Measurements from ENCODE around the gene SLC38A10. TPM values are rescaled to one million over a fixed set of nuclear protein-coding genes. Genes with fewer than 3 reads are reported as not detected.

The SLC38A10 gene
- total RNA-seq, 1 donor from 2014 or later, result 87.3 TPM

DNA sequence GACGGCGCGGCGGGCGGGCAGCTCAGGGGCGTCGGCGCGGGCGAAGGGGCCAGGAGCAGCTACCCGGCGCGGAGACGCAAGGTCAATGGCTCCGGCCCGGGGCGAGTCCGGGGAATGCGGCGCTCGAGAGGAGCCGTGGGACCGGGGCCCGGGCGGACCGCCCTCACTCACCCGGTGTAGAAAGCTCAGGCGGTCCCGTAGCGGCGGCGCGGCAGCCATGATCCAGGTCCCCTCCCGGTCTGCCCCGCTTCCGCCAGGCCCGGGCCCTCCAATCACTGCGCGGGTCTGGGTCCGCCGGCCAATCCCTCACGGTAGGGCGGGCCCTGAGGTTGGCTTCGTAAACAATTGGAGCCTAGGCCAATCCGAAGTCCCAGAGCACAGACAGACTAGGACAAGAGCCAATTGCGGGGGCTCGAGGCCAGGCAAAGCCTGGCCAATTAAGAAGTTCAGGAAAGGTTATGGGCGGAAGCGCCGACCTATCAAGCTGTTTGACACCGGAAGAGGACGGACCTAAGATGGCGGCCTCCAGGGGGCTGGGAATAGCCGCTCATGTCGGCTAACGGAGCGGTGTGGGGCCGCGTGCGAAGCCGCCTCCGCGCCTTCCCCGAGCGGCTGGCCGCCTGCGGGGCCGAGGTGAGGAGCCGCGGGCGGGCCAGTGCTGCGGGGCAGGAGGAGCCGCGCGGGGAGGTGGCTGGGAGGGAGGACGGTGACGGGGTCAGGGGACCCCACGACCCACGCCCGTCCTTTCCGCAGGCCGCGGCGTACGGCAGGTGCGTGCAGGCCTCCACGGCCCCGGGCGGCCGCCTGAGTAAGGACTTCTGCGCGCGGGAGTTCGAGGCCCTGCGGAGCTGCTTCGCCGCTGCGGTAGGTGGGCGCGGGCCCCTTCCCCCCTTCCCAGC, 56.0 kb downstream of the SLC38A10 start, which contains the start of the genes NDUFAF8 and TEPSIN:
NDUFAF8 (plus strand) TSS at position 504 of the 899 bp plus-strand sequence; CDS start at position 550, 46 bp downstream.
TEPSIN (minus strand) TSS at position 241 of the 899 bp plus-strand sequence; CDS start at position 219, 22 bp downstream.
- H3K4me3 ChIP-seq, result peak within 1 kb of the TSS; percentile 99

DNA sequence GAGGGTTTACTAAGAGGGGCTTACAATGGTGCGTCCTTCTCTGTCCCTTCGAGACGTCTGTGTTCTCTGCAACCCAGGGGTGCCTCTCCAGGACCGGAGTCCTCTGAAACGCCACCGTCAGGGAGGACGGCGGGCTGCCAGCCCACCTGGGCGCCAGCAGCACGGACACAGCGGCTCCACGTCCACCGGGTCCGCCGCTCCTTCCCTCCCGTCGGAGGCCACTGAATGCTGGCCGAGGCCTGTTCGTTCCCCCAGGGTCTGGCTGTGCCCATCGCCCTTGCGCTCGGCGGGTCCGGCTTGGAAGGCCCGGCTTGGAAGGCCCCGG, 56.7 kb downstream of the SLC38A10 start:
- Histone ChIP-seq H3K27ac (peak overlapping the region; percentile 85), H3K9me3 (no peaks in the 10 kb centered on the region), H3K4me3 (peak overlapping the region; percentile 99), H3K4me1 (peaks cover 19% of the 10 kb centered on the region), H3K27me3 (no peaks in the 10 kb centered on the region), H3K36me3 (peaks cover 5% of the 10 kb centered on the region)
- no peak for DNase-seq
- TF ChIP-seq, protein P1, sequence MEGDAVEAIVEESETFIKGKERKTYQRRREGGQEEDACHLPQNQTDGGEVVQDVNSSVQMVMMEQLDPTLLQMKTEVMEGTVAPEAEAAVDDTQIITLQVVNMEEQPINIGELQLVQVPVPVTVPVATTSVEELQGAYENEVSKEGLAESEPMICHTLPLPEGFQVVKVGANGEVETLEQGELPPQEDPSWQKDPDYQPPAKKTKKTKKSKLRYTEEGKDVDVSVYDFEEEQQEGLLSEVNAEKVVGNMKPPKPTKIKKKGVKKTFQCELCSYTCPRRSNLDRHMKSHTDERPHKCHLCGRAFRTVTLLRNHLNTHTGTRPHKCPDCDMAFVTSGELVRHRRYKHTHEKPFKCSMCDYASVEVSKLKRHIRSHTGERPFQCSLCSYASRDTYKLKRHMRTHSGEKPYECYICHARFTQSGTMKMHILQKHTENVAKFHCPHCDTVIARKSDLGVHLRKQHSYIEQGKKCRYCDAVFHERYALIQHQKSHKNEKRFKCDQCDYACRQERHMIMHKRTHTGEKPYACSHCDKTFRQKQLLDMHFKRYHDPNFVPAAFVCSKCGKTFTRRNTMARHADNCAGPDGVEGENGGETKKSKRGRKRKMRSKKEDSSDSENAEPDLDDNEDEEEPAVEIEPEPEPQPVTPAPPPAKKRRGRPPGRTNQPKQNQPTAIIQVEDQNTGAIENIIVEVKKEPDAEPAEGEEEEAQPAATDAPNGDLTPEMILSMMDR (IDR thresholded peaks at IDR 0.05), result no peak
- ATAC-seq, result no peak
- intact Hi-C loops (cut with DNase I), result no loop called here

More for the DNA sequence above, 56.0 kb downstream of the SLC38A10 start, which contains the start of the genes NDUFAF8 and TEPSIN:
- TF ChIP-seq, protein P1 (IDR thresholded peaks at IDR 0.05), result no peak
- H3K9me3 ChIP-seq, result no peaks in the 10 kb centered on the region
- H3K27ac ChIP-seq, result peak within 1 kb of the TSS; percentile 86
- peak; percentile 96 for ATAC-seq
- peaks cover 19% of the 10 kb centered on the region for H3K4me1 ChIP-seq
- intact Hi-C loops (cut with DNase I), result no loop called here
- H3K27me3 ChIP-seq, result no peaks in the 10 kb centered on the region
- peak; percentile 97 for DNase-seq
- no peaks in the 10 kb centered on the region for H3K36me3 ChIP-seq

DNA sequence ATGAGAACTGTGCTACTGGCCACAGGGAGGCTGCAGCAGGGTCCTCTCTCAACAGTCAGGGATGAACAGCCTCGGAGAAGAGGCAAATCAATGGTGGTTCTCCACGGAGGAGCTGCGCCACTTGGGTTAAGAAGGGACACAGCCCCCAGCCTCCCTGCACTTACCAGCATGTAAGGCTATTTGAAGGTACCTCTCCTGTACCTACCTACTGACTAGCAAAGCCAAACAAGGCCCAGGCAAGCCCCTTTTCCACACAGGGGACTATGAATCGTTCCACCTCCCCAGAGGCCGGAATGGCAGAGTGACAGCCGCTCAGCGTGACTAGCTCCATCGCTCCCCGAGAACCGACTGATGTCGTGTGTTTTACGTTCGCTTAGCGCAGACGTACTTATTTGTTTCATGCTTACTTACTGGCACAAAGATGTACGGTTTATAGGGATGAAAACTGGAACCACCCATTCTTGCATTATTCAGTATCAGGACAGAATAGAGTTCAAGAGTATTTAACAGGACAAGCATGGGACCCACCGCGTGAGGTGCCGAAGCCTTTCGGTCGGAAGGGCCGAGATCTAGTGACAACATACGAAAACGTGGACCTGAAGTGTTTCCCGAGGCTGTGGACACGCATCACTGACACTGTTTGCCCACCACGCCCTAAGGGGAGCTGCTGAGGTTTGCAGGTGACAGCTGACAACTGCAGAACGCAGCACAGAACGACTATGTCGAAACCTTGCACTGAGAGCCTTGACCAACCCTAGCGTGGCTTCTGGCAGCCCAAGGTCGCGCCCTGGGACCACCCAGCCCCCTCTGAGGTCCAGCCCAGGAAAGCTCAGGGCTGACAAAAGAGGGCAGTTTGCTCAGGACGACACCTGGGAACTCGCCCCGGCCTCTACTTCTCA, 57.3 kb downstream of the SLC38A10 start:
- Histone ChIP-seq H3K27ac (peak overlapping the region; percentile 85), H3K9me3 (no peaks in the 10 kb centered on the region), H3K27me3 (no peaks in the 10 kb centered on the region), H3K4me3 (peak overlapping the region; percentile 99), H3K4me1 (peaks cover 19% of the 10 kb centered on the region), H3K36me3 (peaks cover 8% of the 10 kb centered on the region)
- TF ChIP-seq, protein P1 (IDR thresholded peaks at IDR 0.05), result no peak
- ATAC-seq, result no peak
- DNase-seq, result no peak
- intact Hi-C loops (cut with DNase I), result no loop called here

DNA sequence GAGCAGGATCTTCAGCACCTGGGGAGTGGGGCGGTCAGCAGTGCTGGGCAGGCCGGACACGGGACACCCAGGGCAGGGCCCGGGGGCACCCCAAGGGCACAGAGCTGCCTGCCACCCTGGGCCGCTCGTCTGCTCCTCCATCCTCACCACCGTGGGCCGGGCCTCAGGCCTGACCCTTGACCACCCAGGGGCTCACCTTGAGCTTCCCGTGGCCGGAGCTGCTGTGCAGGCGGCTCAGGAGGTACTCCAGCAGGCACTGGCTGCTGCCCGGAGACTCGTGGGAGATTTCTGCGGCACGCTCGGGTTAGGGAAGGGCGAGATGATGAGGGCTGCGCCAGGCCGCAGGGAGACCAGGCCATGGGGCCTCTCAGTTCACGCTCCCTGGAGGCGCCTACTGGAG, 58.3 kb downstream of the SLC38A10 start:
- no peaks in the 10 kb centered on the region for H3K9me3 ChIP-seq
- DNase-seq (no peak), ATAC-seq (no peak)
- no peaks in the 10 kb centered on the region for H3K27me3 ChIP-seq
- TF ChIP-seq, protein P1 (IDR thresholded peaks at IDR 0.05), result no peak
- peaks cover 15% of the 10 kb centered on the region for H3K36me3 ChIP-seq
- intact Hi-C loops (cut with DNase I), result no loop called here
- H3K4me3 ChIP-seq, result no peak overlapping the region
- H3K4me1 ChIP-seq, result peaks cover 19% of the 10 kb centered on the region
- no peak overlapping the region for H3K27ac ChIP-seq

DNA sequence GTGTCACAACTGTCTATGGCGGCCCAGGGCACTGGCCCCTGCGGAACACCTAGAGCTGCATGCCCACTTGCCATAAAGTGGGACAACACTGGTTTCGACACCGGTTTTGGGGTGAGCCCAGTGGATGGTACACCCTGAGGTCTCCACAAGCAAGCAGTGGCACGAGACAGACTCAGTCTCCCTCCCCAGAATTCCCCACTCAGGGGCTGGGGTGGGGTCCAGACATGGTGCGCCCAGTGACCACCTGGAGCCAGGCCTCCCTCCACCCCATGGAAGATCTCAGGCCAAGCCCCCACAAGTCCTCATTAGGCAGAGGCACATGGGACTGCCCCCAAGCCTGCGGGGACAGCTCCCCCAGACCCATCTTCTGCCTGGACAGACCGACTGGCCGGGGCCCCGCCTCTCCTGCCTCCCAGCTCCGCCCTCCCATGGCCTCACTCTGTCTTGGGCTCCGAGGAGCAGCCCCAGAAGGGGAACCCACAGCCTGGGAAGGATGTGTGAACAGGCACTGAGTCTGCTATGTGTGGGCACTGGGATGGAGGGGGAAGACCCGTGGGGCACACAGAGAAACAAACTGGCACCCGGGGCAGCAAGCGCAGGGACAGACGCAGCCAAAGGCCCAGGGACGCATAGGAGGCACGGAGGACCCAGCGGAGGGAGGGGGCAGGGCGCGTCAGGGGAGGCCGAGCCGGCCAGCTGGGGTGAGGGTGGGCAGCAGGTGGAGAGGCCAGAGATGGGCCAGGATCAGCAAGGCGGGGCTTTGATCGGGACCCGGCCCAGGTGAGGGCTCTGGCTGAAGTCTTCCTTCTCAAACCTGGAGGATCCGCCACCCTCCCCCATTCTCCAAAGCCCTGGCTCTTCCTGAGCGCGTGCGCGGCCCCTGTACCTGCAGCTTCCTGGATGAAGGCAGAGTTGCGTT, 59.0 kb downstream of the SLC38A10 start:
- no peaks in the 10 kb centered on the region for H3K9me3 ChIP-seq
- H3K27me3 ChIP-seq, result no peaks in the 10 kb centered on the region
- intact Hi-C loops (cut with DNase I), result no loop called here
- DNase-seq (no peak), ATAC-seq (no peak)
- no peak overlapping the region for H3K4me3 ChIP-seq
- TF ChIP-seq, protein P1 (IDR thresholded peaks at IDR 0.05), result no peak
- peaks cover 22% of the 10 kb centered on the region for H3K36me3 ChIP-seq
- peaks cover 19% of the 10 kb centered on the region for H3K4me1 ChIP-seq
- no peak overlapping the region for H3K27ac ChIP-seq

Measured in upper lobe of right lung (tissue), 1 donor.